Measurements from ENCODE around the gene DDR1.
"Not testable (repeated sequence)": the region's sequence is repeated elsewhere in the genome, so short reads cannot be mapped to it uniquely, and the experiment has no call there.

The DDR1 gene

DNA sequence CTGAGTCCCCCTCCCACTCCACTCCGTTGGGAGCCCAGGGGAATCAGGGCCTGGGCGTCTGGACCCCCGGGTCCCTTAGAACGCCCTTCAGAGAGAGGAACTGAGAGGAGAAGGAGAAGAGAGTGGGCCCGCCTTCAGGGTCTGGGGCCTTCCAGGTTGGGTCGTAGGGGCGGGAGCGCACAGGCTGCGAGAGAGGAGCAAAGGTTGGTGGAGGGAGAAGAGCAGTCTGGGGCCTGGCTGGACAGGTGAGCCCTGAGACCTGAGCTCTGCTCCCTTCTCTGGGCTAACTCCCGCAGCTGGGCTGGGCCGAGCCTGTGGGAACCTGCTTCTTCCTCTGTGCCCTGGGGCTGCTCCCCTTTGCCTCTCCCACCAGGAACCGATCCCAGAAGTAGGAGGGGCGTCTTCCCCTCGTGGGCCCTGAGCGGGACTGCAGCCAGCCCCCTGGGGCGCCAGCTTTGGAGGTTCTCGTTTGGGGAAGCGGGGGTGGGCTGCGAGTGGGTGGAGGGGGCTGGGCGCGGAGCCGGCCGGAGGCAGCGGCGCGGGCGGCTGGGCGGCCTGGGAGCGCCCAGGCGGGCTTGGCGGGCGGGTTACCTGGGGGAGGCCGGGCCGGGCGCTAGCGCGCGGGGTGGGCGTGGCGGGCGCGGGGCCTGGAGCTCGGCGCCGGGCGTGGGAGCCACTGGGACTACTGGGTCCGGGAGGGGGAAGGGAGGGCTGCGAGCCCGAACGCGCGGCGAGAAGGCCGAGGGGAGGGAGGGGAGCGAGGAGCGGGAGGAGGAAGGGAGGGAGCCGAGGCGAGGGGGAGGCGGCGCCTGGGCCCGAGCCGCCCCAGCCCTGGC, at the start of gene DDR1:
DDR1 (plus strand) TSS at position 835 of the 836 bp plus-strand sequence. CDS start 4,211 bp downstream, outside the sequence.
- DNase-seq, result no peak

- no peak for DNase-seq
Observed at GRCh38 chr6:30834646-30835045, 49.7 kb upstream of the DDR1 start.

- DNase-seq, result no peak
Observed at GRCh38 chr6:30835576-30835975, 48.7 kb upstream of the DDR1 start.

GRCh38 chr6:30836431-30836866, 47.9 kb upstream of the DDR1 start:
- no peak for DNase-seq

- DNase-seq, result no peak
Observed at GRCh38 chr6:30836957-30837356, 47.4 kb upstream of the DDR1 start.

DNA sequence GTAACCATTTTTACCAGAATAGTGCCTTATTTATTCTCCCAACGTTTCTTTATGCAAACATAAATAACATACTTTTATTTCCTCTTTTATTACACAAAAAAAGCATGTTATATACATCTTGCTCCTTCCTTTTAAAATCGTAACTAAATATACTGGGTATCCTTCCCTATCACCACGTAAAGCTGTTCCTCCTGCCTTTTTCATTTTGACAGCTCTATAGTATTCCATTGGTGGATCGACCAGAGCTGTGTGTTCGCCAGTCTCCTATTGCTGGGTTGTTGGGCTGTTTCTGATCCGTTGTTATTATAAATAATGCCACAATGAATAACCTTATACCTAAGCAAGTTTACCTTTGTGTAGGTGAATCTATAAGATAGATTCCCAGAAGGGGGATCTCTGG, 46.9 kb upstream of the DDR1 start:
- no peak for DNase-seq

GRCh38 chr6:30837870-30838269, 46.4 kb upstream of the DDR1 start:
- DNase-seq, result no peak

DNA sequence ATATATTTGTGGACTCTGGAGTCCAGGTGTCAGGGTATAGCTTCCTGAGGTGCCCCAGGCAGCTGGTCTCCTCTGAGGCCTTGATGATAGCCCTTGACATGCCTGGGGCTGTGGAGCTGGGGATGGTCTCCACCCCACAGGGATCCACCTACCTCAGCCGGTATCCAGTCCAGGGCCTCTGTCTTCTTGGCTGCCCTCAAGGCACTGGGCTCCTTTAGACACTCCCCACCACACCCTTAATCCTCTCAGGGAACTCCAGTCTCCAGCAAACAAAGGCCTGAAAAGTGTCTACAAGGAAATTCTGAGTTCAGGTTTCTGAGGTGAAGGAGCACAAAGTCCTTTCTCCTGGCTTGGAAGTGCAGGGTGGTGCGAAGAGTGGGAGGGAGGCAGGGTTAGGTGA, 44.6 kb upstream of the DDR1 start:
- no peak for DNase-seq

DNA sequence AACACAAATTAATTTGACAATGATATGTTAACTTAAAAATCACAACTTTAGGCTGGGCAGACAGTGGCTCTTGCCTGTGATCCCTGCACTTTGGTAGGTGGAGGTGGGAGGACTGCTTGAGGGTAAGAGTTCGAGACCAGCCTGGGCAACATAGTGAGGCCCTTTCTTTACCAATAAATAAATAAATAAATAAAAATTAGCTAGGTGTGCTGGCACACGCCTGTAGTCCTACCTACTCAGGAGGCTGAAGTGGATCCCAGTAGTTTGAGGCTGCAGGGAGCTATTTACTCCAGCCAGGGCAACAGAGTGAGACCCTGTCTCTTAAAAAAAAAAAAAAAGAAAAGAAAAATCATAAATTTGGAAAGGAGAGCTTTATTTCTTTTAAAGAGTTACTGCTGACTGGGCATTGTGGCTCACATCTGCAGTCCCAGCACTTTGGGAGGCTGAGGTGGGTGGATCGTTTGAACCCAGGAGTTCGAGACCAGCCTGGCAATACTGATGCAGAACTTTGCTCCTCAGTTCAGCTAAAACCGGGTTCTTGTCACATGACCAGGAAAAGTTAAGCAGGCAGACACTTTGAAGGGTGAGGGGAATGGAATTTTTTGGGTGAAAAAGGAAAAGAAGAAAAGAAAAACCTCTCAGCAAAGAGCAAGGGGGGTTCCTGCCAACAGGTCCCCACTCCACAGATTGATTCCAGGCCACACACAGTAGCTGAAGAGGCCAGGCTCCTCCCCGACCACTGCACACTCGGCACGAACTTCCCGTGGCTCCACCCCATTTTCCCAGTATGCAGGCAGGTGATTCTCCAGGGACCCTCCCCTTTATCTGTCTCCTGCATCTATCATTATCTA, 44.0 kb upstream of the DDR1 start:
- no peak for DNase-seq

- DNase-seq, result no peak
Observed at GRCh38 chr6:30840935-30841643, 43.2 kb upstream of the DDR1 start.

DNA sequence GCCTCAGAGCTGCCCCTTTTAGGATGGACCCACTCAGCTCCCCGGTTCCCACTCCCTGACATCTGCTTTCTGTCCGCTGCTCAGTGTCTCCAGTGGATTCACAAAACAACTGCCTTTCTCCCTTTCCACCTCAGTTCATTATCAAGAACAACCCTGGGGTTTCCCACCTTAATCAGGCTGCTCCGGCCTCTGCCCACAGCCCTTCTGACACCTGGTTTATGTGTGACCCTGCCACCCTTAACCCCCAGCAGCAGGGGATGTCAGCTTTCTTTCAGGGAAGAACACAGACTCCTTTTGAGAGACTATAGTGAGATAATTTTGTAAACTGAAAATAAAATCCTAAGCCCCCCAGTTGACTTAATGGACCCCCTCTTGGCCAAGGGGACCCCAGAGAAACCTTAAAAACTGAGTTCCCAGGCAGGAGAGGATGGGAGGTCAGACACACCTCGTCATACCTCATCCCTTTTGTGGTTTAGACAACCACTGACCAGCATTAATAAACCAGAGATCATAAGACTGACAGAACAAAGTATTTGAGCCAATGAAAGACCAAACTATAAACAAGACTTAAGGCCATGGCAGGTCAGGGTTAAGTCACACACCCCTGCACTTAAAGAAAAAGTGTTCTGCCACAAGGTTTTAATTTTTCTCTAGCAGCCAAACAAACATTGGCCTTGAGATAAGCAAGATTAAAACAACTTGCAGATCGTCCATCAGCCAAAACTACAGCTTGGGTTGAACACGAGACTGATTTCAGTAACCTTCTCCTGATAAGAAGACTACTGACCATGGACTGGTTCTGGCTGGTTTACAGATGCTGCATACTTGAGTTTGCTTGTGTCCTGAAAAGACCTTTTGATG, 42.4 kb upstream of the DDR1 start:
- no peak for DNase-seq

DNA sequence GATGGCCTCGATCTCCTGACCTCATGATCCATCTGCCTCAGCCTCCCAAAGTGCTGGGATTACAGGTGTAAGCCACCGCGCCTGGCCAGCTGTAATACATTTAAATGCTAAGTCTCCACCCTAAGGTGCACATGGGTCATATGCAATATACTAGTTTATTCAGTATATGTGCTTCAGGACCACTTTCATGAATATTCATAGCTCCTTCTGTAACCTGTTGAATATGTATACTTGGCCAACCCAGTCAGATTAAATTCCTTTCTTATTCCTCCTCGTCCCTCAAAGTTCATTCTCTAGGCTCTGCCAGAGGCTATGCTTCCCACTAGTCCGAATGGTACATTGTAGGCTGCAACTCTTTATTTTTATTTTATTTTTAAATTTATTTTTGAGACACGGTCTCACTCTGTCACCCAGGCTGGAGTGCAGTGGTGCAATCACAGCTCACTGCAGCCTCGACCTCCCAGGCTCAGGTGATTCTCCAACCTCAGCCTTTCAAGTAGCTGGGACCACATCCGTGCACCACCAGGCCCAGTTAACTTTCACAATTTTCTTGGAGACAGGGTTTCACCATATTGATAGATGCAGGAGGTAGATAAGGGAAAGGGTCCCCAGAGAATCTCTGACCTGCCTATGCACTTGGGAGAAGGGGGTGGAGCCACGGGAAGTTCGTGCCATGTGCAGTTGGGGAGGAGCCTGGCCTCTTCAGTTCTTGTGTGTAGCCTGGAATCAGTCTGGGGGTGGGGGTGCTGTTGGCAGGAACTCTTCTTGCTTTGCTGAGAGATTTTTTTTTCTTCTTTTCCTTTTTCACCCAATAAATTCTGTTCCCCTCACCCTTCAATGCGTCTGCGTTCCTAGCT, 41.3 kb upstream of the DDR1 start:
- no peak for DNase-seq

GRCh38 chr6:30843611-30843998, 40.7 kb upstream of the DDR1 start:
- DNase-seq, result no peak

- DNase-seq, result no peak
Observed at GRCh38 chr6:30844118-30844535, 40.2 kb upstream of the DDR1 start.

GRCh38 chr6:30845183-30845582, 39.1 kb upstream of the DDR1 start:
- no peak for DNase-seq

GRCh38 chr6:30847421-30847970, 36.8 kb upstream of the DDR1 start:
- no peak for DNase-seq

- no peak for DNase-seq
Observed at GRCh38 chr6:30847971-30848436, 36.3 kb upstream of the DDR1 start.

- DNase-seq, result no peak
Observed at GRCh38 chr6:30849903-30850651, 34.2 kb upstream of the DDR1 start.

GRCh38 chr6:30852459-30852858, 31.9 kb upstream of the DDR1 start:
- DNase-seq, result not testable (repeated sequence)

Data from NCI-H2081 treated with DMSO at 0.1 percent for 48 hours (cell line).